HFFc6 (cell line): ENCODE results near the gene FOXO6. TPM values are rescaled to one million over a fixed set of nuclear protein-coding genes. Genes with fewer than 3 reads are reported as not detected.

Experiments
- DNase-seq: peaks from one replicate; pipeline ENCODE4 v3.0.0-alpha.2; 2018
- H3K27ac Mint-ChIP-seq: 2 replicates; pipeline ENCODE4 v1.8.0; 2020; ENCODE audit warnings: mild to moderate bottlenecking, mixed read lengths
- H3K27me3 Mint-ChIP-seq: 2 replicates; pipeline ENCODE4 v1.8.0; 2021; ENCODE audit warnings: mild to moderate bottlenecking, moderate library complexity, mixed read lengths; ENCODE audit not compliant: insufficient read depth
- H3K36me3 Mint-ChIP-seq: 2 replicates; pipeline ENCODE4 v1.8.0; 2021; ENCODE audit warnings: low read depth, mixed read lengths
- H3K4me1 Mint-ChIP-seq: 2 replicates; pipeline ENCODE4 v1.8.0; 2020; ENCODE audit warnings: low read depth, mixed read lengths
- H3K4me3 Mint-ChIP-seq: 2 replicates; pipeline ENCODE4 v1.8.0; 2020; ENCODE audit warnings: mild to moderate bottlenecking, moderate library complexity, mixed read lengths
- H3K9me3 Mint-ChIP-seq: 2 replicates; pipeline ENCODE4 v1.8.0; 2020; ENCODE audit warnings: mild to moderate bottlenecking, mixed read lengths
- total RNA-seq, 6 experiments: library from RNA; stranded (reverse); fragmentation: NEBNext Ultra II Directional; extraction: Animal tissue kit (Norgen Biotek cat#: 25700); gene quantifications; 2 replicates in 1 of 6; 3 replicates in 5 of 6; pipeline ENCODE4 v1.2.3, GENCODE V29; 2021
- TF ChIP-seq, protein P1 (sequence below): fragments of 200-600 bp; sonication (generic); IDR thresholded peaks from 2 replicates; pipeline ENCODE4 v1.5.0; 2021; ENCODE audit warnings: antibody characterized with exemption, mild to moderate bottlenecking

The FOXO6 gene
- total RNA-seq, 6 experiments from 2014 or later = 0.07 to 0.08 TPM; not detected in 4

DNA sequence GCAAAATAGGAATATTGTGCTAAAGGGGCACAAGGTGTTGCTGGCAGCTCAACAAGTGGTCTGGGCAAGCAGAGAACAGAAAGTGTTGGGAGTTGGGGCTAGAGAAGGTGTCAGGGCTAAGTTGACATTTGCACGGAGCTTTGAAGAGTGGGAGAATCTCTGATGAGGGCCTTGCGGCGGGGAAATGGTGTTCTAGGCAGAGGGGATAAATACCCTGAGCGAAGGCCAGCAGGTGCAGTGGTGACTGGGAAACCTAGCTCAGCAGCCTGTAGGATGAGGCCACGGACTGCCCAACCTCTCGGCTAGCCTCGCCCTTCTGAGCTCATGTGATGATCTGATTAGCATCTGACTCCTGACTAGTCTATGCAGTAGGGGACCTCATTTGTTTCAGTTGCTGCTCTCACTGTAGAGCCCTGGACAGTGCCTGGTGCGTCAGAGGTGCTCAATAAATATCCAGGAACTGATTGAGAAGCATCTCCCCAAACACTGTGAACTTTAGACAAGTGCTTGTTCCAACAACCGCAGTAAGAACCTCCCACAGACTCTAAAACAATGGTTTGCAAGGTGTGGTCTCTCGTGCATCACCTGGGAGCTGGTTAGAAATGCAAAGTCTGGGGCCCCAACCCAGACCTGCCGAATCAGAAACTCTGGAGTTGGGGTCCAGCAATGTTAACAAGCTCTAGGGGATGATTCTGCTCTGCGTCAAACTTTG is 1.0 kb upstream of the FOXO6 start:
- Mint-ChIP-seq H3K27ac (peak overlapping the region; percentile 2), H3K9me3 (no peaks in the 10 kb centered on the region), H3K4me3 (peak overlapping the region; percentile 63; the same call in 1 of the 2 replicates), H3K27me3 (peaks cover 33% of the 10 kb centered on the region), H3K4me1 (peaks cover 32% of the 10 kb centered on the region), H3K36me3 (no peaks in the 10 kb centered on the region)
- DNase-seq = no peak
- TF ChIP-seq, protein P1, sequence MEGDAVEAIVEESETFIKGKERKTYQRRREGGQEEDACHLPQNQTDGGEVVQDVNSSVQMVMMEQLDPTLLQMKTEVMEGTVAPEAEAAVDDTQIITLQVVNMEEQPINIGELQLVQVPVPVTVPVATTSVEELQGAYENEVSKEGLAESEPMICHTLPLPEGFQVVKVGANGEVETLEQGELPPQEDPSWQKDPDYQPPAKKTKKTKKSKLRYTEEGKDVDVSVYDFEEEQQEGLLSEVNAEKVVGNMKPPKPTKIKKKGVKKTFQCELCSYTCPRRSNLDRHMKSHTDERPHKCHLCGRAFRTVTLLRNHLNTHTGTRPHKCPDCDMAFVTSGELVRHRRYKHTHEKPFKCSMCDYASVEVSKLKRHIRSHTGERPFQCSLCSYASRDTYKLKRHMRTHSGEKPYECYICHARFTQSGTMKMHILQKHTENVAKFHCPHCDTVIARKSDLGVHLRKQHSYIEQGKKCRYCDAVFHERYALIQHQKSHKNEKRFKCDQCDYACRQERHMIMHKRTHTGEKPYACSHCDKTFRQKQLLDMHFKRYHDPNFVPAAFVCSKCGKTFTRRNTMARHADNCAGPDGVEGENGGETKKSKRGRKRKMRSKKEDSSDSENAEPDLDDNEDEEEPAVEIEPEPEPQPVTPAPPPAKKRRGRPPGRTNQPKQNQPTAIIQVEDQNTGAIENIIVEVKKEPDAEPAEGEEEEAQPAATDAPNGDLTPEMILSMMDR = no peak

DNA sequence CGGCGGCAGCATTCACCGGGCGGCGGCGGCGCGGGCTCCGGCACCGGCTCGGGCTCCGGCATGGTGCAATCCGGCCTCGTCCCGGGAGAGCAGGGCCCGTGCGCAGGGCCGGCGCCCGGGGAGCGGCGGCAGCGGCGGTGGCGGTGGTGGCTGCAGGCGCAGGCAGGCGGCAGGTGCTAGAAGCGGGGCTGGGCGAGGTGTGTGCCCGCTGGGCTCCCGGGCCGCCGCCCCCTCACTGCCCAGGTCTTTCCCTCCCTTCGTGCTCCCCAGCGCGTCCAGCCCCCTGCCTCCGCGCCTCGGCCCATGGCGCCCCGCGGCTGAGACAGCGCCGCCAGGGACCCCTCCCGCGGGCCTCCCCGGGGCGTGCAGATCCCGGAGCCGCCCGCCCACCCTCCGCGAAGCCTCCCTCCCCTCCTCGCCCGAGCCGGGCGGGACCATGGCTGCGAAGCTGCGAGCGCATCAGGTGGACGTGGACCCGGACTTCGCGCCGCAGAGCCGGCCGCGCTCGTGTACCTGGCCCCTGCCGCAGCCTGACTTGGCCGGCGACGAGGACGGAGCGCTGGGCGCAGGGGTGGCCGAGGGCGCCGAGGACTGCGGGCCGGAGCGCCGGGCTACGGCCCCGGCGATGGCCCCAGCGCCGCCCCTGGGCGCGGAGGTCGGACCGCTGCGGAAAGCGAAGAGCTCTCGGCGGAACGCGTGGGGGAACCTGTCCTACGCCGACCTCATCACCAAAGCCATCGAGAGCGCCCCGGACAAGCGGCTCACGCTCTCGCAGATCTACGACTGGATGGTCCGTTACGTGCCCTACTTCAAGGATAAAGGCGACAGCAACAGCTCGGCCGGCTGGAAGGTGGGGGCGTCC is 492 bp downstream of the FOXO6 start:
- H3K36me3 Mint-ChIP-seq = no peaks in the 10 kb centered on the region
- H3K9me3 Mint-ChIP-seq = no peaks in the 10 kb centered on the region
- no peak overlapping the region for H3K27ac Mint-ChIP-seq
- peaks cover 32% of the 10 kb centered on the region for H3K4me1 Mint-ChIP-seq
- no peak overlapping the region for H3K4me3 Mint-ChIP-seq
- peaks cover 32% of the 10 kb centered on the region for H3K27me3 Mint-ChIP-seq
- TF ChIP-seq, protein P1 = no peak
- no peak for DNase-seq

DNA sequence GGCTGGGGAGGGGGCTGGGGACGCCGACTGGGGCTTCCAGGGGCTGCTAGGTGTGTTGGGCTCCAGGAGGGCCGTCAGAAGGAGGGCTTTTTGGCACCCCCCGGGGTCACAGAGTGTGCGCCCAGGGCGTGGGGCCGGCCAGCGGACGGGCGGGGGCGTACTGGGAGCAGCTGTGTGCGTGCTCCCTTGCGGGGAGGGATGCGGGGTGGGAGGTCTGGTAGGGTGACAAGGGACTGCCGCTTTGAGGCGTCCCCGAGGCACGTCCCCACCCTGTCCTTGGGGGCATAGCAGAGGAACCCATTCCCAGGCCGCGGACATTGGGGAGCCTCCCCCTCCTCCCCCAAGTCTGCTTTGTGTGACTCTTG is 1.1 kb downstream of the FOXO6 start:
- Mint-ChIP-seq H3K9me3 (no peaks in the 10 kb centered on the region), H3K27ac (no peak overlapping the region), H3K4me3 (no peak overlapping the region), H3K27me3 (peaks cover 33% of the 10 kb centered on the region), H3K4me1 (peaks cover 32% of the 10 kb centered on the region), H3K36me3 (no peaks in the 10 kb centered on the region)
- TF ChIP-seq, protein P1 = no peak
- no peak for DNase-seq

DNA sequence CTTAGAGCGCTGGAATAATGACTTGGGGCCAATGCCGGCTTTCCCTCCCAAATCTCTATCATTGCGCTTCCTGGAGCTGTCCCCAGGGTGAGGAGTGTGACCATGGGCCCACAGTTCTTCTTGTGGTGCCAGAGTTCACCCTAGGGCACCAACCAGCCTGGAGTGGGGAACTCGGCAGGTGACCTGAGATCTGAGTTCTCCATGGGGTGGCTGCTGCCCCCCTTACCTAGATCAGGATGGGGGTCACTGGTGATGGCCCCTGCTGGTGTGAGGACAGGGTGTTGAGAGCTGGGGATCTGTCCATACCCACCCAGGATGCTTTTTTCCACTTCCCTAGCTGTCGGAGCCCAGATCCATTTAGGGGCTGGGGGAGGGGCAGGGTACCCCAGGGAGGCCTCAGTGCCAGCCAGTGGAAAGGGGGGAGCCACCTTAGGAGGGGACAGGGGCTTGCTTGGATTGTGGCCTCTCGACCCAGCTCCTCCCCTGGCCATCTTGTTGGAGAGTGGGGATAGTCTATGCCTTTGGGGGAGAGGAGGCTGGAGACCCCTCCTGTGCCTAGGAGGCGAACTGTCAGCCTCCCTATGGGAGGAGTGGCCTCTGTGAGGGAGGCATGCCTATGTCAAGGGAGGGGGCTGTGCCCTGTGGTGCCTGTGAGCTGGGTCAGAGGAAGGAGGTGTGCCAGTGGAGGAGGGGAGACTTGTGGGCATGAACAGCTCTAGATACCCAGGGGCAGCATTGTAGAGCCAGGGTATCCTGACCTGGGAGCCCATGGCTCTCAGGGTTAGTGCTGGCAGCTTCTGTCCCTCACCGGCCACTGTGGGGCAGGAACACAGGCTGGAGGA is 1.7 kb downstream of the FOXO6 start:
- no peak overlapping the region for H3K27ac Mint-ChIP-seq
- H3K36me3 Mint-ChIP-seq = no peaks in the 10 kb centered on the region
- H3K4me1 Mint-ChIP-seq = peaks cover 28% of the 10 kb centered on the region
- no peaks in the 10 kb centered on the region for H3K9me3 Mint-ChIP-seq
- H3K4me3 Mint-ChIP-seq = no peak overlapping the region
- DNase-seq = no peak
- H3K27me3 Mint-ChIP-seq = peaks cover 37% of the 10 kb centered on the region
- TF ChIP-seq, protein P1 = no peak

DNA sequence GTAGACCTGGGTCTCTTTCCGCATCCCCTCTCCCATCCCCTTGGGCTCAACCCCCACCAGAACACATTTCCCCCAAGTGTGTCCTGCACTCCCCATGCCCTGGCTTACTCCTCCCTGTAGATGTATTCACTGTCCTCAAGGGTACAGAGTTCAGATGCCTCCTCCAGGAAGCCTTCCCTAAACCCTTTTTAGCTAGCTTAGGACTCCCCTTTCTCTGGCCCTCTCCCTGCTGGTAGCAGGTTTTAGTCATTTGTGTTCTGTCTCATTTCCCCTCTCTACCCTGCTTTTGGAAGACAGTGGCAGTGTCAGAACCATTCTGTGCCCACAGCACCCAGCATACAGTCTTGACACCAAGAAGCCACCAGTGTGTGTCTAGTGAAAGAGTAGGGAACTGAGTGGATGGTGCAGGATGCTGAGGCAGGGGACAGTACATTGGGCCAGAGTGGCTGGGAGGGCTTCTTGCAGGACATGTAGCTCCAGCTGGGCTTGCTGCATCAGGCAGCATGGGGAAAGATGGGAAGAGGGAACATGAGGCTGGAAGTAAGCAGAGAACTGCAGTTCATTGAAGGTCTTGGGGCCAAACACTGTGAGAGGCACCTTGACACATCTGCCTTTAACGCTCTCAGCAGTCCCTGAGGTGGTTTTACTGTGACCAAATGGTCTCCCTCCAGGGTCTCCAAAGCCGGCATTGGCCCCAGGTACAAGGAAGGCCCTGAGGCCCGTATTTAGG is 2.5 kb downstream of the FOXO6 start:
- no peaks in the 10 kb centered on the region for H3K9me3 Mint-ChIP-seq
- TF ChIP-seq, protein P1 = no peak
- peaks cover 20% of the 10 kb centered on the region for H3K4me1 Mint-ChIP-seq
- no peak overlapping the region for H3K27ac Mint-ChIP-seq
- H3K4me3 Mint-ChIP-seq = no peak overlapping the region
- peaks cover 39% of the 10 kb centered on the region for H3K27me3 Mint-ChIP-seq
- H3K36me3 Mint-ChIP-seq = no peaks in the 10 kb centered on the region
- DNase-seq = no peak
